WERI-Rb-1 (cell line): ENCODE results near the gene HNRNPH1.
"Not testable (repeated sequence)": the region's sequence is repeated elsewhere in the genome, so short reads cannot be mapped to it uniquely, and the experiment has no call there.

Source experiments
- DNase-seq: peaks from one replicate; pipeline ENCODE4 v3.0.0-alpha.2; 2020
- H3K27ac ChIP-seq: fragments of 250-450 bp; sonication (Bioruptor Pico); 2 replicates; pipeline ENCODE4 v1.5.1; 2020; ENCODE audit warnings: mild to moderate bottlenecking, moderate library complexity
- H3K27me3 ChIP-seq: fragments of 250-450 bp; sonication (Bioruptor Pico); 2 replicates; pipeline ENCODE4 v1.5.1; 2021; ENCODE audit warnings: mild to moderate bottlenecking, low read depth, moderate library complexity; ENCODE audit not compliant: insufficient read depth, severe bottlenecking
- H3K36me3 ChIP-seq: fragments of 250-450 bp; sonication (Bioruptor Pico); 2 replicates; pipeline ENCODE4 v1.5.1; 2020; ENCODE audit warnings: mild to moderate bottlenecking, moderate library complexity
- H3K4me3 ChIP-seq: 2 replicates; pipeline ENCODE4 v1.5.1; 2011; ENCODE audit warnings: low read depth, mild to moderate bottlenecking, control low read depth, low read length
- H3K9me3 ChIP-seq: fragments of 250-450 bp; sonication (Bioruptor Pico); 2 replicates; pipeline ENCODE4 v1.5.1; 2021; ENCODE audit warnings: mild to moderate bottlenecking, moderate library complexity; ENCODE audit not compliant: severe bottlenecking
- TF ChIP-seq, protein P1 (sequence below): IDR thresholded peaks from 2 replicates; pipeline ENCODE4 v1.5.1; 2011; ENCODE audit warnings: low read depth, mild to moderate bottlenecking, control low read depth, inconsistent platforms, low read length

HNRNPH1 gene

DNA sequence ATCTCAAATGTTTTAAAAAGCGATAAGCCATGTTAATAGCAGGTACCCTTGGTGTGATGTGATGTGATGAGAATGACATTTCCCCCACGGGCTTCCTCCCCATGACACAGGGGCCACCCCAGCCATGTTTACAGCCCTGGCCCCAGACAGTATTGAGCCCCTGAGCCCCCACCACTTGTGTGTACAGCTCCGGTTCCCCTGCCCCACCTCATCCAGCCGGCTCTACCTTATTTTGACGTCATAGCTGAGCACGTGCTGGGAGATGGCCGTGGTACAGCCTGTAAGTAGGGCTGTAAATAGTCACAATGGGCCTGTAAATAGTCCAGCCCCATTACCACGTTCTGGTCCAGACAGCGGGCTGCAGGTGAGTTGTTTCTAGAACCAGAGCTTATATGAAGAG is 24.9 kb upstream of the HNRNPH1 start:
- H3K4me3 ChIP-seq, result no peak overlapping the region
- TF ChIP-seq, protein P1, sequence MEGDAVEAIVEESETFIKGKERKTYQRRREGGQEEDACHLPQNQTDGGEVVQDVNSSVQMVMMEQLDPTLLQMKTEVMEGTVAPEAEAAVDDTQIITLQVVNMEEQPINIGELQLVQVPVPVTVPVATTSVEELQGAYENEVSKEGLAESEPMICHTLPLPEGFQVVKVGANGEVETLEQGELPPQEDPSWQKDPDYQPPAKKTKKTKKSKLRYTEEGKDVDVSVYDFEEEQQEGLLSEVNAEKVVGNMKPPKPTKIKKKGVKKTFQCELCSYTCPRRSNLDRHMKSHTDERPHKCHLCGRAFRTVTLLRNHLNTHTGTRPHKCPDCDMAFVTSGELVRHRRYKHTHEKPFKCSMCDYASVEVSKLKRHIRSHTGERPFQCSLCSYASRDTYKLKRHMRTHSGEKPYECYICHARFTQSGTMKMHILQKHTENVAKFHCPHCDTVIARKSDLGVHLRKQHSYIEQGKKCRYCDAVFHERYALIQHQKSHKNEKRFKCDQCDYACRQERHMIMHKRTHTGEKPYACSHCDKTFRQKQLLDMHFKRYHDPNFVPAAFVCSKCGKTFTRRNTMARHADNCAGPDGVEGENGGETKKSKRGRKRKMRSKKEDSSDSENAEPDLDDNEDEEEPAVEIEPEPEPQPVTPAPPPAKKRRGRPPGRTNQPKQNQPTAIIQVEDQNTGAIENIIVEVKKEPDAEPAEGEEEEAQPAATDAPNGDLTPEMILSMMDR, result no peak
- no peaks in the 10 kb centered on the region for H3K27me3 ChIP-seq

DNA sequence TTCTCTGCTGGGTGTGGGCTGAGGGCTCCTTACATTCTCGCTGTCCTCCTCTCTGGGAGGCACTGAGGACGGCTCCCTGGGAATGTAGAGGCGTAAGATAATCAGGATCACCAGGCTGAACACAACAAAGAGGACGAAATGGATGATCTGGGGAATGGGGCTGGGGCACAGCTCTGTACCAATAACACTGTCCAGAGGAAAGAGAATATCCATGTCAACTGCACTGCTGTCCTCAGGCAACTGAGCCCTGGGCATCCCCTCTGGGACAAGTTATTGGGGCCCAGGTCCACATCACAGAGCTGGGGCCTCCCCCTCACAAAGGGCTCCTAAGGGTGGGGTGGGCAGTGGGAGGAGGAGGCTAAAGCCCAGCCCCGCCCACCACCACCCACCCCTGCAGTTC is 21.3 kb upstream of the HNRNPH1 start:
- H3K9me3 ChIP-seq, H3K36me3 ChIP-seq, H3K27me3 ChIP-seq, H3K27ac ChIP-seq, DNase-seq, H3K4me3 ChIP-seq: not testable (repeated sequence)

More for the DNA sequence above, 24.9 kb upstream of the HNRNPH1 start:
- no peak for DNase-seq
- H3K9me3 ChIP-seq, result no peaks in the 10 kb centered on the region
- no peaks in the 10 kb centered on the region for H3K36me3 ChIP-seq
- no peak overlapping the region for H3K27ac ChIP-seq

DNA sequence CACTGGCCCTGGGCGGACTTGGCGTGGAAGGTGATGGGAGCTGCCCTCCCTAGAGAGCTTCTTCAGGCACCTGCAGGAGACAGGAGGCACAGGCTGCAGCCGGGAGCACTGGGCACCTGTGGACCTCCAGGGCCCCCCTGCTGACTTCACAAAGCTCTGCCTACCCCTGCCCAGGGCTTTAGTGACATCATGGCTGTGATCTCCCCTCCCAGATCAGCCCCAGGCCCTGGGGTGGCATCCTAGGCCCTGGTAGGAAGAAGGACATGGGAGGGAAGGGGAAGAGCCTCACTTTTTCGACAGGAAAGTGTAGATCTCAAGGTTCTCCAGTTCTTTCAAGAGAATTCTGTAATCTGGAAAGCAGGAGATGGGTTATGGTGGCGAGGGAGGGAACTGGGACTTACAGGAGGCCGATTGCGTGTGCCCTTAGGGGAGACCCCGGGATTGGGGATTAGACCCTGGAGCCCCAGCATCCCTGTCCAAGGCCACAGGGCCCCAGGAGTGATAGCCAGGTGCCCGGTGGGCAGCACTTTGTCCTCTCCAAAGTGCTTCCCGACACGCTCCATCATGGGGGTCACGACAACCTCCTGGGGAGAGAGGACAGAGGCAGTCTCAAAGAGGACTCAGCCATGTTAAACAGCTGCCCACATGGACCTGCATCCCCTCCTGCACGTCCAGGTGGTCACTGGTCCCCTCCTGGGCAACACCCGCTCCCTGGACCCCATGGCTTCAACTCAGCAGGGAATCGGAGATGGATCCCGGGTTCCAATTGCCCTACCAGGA is 19.9 kb upstream of the HNRNPH1 start:
- H3K27me3 ChIP-seq, H3K27ac ChIP-seq, H3K9me3 ChIP-seq, H3K4me3 ChIP-seq, H3K36me3 ChIP-seq, DNase-seq: not testable (repeated sequence)

DNA sequence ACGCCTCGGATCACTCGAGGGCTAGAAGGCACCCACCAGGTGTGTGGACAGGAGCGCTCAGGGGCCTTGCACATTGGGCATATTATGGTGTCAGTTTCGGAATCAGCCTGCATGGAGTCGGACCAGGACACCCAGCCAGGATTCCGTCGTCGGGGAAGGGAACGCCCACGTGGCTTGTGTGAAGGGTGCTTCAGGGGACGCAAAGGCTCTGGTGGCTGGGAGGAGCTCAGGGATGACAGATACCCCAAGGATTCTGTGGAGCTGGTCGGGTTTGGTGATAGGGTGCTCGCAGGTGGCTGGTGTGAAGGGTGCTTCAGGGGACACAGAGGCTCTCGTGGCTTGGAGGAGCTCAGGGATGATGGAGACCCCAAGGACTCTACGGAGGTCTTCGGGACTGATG is 19.2 kb upstream of the HNRNPH1 start:
- DNase-seq, H3K27me3 ChIP-seq: not testable (repeated sequence)

DNA sequence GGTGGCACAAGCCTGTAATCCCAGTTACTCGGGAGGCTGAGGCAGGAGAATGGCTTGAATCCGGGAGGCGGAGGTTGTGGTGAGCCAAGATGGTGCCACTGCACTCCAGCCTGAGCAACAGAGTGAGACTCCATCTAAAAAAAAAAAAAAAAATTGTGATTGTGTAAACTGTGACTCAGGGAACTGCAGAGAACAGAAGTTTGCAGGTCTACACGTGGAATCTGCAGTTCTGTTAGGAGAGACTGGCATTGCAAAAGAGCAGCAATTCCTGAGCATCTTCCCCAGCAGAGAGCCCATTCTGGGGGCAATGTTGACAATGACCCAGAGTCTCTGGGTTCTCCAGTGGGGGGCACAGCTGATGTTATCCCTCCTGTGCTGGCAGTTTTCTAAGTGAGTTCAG is 18.3 kb upstream of the HNRNPH1 start:
- not testable (repeated sequence) for H3K36me3 ChIP-seq, H3K9me3 ChIP-seq, H3K4me3 ChIP-seq, DNase-seq, H3K27me3 ChIP-seq, H3K27ac ChIP-seq

More for the DNA sequence above, 19.2 kb upstream of the HNRNPH1 start:
- not testable (repeated sequence) for H3K4me3 ChIP-seq, H3K36me3 ChIP-seq, H3K27ac ChIP-seq, H3K9me3 ChIP-seq

DNA sequence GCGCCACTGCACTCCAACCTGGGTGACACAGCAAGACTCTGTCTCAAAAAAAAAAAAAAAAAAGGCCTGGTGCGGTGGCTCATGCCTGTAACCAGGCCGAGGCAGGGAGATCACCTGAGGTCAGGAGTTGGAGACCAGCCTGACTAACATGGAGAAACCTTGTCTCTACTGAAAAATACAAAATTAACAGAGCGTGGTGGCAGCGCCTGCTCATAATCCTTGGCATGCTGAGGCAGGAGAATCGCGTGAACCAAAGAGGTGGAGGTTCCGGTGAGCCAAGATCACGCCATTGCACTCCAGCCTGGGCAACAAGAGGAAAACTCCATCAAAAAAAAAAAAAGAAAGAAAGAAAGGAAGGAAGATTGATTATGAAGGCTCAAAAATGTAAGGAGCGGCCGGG is 15.8 kb upstream of the HNRNPH1 start:
- not testable (repeated sequence) for H3K36me3 ChIP-seq, H3K27me3 ChIP-seq, H3K27ac ChIP-seq, H3K9me3 ChIP-seq, H3K4me3 ChIP-seq, DNase-seq

DNA sequence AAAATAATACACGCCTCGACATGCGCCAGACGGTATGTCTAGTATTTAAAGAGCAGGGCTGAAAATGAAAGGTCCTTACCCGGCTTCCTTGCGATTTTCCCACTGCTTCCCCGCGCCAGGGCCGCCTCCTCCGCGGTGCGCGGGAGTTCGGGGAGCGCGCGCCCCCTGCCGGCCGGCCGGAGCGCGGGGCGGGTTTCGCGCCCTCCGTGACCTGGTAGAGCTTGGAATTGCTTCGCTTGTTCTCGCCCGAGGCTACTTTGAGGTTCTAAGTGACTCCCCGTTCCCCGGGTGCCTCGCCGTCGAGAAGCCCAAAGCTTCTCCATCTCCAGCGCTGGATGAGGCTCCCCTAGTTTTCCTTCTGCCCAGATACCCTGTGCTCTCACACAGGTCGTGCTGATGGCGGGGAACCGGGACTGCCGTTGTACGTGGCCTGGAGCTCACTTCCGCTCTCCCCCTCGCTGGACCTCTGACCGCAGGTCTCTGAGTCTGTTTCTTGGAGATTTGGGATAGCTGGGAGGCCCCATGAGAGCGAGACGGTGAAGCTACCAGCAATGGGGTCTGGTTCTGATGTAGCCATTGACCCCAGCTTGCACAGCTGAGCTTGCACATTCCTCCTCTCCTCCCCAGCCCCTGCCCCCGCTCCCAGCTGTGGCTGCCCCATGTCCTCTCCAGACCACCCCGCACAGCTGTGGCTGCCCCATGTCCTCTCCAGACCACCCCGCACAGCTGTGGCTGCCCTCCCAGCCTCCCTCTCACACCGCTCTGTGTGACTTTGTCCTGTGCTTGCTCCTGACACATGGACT is 11.1 kb upstream of the HNRNPH1 start:
- H3K27ac ChIP-seq, DNase-seq, H3K27me3 ChIP-seq, H3K9me3 ChIP-seq, H3K4me3 ChIP-seq, H3K36me3 ChIP-seq: not testable (repeated sequence)

DNA sequence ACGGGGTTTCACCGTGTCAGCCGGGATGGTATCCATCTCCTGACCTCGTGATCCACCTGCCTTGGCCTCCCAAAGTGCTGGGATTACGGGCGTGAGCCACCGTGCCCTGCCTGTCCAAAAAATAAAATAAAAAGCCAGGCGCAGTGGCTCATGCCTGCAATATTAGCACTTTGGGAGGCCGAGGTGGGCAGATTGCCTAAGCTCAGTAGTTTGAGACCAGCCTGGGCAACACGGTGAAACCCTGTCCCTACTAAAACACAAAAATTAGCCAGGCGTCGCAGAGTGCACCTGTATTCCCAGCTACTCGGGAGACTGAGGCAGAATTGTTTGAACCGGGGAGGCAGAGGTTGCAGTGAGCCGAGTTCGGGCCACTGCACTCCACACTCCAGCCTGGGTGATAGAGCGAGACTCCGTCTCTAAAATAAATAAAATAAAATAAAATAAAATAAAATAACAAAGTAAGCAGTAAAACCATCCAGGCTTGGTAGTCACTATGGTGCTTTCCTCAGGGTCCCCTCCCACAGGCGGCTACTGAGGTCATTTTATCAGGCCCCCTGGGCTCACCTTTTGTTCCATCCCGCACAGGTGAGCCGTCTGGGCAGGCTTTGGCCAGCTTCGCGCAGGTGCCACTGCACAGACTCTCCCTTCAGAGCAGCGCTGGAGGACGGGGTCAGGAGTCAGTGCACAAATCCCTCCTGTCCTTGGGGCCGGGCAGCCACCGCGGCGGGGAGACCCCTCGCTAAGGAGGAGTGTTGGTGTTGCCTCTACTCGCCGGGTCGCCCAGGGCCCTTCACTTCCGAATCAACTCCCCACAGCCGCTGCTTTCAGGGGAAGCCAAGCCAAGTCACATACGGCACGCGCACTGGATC is 10.3 kb upstream of the HNRNPH1 start:
- not testable (repeated sequence) for DNase-seq, H3K27me3 ChIP-seq, H3K36me3 ChIP-seq, H3K9me3 ChIP-seq, H3K27ac ChIP-seq
- peak overlapping the region; percentile 28; the same call in 1 of the 2 replicates for H3K4me3 ChIP-seq

DNA sequence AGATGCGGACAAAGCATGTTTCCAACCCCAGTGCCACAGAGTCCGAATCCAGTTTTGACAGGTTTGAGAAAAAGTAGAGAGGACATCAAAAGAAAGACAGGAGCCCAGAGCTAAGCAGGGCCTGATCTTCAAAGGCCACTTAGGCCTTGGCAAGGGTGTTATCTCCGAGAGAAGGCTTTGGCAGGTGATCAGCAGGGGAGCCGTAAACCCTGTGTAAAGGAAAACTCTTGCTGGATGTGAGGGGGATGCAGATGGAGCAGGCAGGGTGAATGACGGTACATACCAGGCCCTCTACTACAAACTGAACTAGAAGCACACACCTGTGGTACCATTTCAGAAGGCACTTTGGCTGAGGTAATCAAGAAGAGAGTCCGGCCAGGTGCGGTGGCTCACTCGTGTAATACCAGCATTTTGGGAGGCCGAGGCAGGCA is 1.4 kb upstream of the HNRNPH1 start:
- Histone ChIP-seq H3K27ac (peak overlapping the region; percentile 96), H3K4me3 (no peak overlapping the region), H3K27me3 (no peaks in the 10 kb centered on the region), H3K36me3 (peaks cover 33% of the 10 kb centered on the region), H3K9me3 (no peaks in the 10 kb centered on the region)
- TF ChIP-seq, protein P1, result no peak
- peak; percentile 28 for DNase-seq
